ENCODE data around the gene MACROD2.

MACROD2 gene

DNA sequence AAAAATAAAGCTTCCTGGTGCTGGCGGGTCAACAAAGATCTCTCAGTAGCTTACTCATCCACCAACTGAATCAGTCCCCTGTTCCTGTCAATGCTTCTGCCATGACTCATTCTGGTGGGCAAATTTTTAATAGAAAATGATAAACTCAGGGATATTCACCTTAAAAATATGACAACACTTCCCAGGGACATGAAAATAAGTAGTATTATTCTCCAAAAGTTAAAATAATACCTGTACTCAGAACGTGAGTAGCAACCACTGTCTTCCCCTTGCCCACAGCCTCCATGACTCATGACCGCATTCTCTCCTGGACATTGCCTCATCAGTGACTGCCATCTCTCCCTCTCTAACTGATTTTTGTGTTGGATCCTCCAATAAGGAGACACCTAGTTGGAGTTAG is 2025.7 kb downstream of the MACROD2 start:
- DNase-seq, result no peak

DNA sequence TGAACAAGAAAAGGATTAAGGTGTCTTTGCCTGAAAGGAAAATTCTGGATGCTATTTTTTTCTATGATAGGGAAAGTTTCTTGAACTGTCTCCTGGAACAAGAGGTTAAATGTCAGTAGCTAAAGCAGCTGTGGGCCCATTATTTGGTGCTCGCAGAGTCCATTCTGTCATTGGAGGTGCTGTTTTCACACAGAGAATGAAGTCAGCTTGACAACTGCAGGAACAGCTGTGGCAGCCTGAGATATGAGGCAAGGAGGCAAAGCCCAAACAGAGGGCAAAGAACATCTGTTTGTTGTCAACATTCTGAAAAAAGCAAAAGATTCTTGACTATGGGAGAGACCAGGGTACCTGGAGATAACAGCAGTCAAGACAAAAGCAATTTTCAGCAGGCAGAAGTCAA is 2029.8 kb downstream of the MACROD2 start:
- no peak for DNase-seq

DNA sequence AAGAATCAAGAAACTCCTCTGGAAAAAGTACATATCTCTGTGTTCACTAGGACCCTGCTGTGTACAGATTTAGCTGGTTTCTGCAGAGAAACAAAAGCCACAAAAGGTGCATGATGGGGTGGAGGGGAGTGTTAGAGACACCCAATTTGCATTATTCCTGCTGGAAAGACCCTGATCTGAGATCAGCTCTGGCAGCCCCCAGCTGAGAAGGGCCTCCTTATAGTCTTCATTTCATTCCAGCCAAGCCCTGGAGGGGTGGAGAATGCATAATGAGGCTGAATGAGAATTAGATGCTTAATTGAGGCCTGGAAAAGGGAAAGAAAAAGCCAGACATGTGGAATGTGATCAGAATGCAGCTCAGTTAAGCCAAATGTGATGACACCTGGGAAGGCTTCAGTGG is 2032.4 kb downstream of the MACROD2 start:
- DNase-seq, result no peak

GRCh38 chr20:16028923-16029322 is 2033.6 kb downstream of the MACROD2 start:
- DNase-seq, result no peak

DNA sequence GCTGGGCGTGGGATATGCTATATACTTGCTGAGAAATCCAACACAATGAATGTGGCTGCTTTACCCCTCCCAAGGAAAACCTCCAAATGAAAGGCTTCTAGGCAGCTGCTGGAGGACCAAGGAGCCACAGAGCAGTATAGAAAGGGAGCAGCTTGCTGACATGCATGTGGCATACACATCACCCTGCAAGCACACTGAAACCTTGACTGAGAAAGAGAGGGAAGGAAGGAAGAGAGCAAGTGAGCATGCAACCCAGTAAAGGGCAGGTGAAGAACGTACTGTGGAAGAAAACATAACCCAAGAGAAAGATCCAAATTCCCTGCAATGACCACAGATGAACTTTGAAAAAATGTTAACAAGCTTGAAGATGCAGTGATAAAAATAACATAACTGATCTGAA is 2034.9 kb downstream of the MACROD2 start:
- DNase-seq, result no peak

GRCh38 chr20:16035576-16035975 is 2040.3 kb downstream of the MACROD2 start:
- DNase-seq, result no peak

GRCh38 chr20:16036331-16036730 is 2041.0 kb downstream of the MACROD2 start:
- no peak for DNase-seq

DNA sequence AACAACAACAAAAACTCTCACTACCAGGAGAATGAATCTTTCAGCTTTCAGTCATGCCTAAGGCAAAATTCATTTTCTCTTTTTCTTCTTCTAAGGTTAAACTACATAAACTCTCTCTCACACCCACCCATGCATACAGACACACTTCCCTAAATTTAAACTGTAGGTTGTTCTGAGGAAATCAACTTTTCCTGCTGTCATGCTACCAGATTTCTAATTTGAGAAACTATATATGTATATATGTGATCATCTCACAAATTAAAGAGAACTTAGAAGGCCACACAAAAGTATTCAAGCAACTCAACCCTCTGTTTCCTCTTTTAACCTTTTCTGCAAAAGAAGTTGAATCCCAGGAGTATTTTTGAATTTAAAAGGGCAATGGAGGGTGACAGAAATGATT is 2045.4 kb downstream of the MACROD2 start:
- peak in 1 of 2 donors; percentile 80 for DNase-seq

DNA sequence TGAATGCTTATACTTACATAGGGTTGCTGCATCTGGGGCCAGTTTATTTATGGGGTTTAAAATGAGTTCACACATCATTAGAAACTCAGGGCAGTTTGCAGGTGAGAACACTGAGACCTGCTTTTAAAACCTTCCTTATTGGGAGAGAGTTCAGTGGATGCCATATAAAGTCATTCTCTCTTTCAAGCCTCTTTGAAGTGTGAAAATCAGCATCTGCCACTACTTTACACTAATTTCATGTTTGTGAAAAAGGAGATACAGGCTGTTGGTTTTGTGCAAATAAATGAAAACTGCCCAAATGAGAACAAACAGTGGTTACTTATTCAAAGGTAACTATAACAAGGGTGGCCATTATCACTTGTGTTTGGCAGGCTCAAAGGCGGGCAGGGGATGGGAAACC is 2047.4 kb downstream of the MACROD2 start:
- no peak for DNase-seq

GRCh38 chr20:16043931-16044330 is 2048.6 kb downstream of the MACROD2 start:
- peak in 1 of 2 donors; percentile 85 for DNase-seq

DNA sequence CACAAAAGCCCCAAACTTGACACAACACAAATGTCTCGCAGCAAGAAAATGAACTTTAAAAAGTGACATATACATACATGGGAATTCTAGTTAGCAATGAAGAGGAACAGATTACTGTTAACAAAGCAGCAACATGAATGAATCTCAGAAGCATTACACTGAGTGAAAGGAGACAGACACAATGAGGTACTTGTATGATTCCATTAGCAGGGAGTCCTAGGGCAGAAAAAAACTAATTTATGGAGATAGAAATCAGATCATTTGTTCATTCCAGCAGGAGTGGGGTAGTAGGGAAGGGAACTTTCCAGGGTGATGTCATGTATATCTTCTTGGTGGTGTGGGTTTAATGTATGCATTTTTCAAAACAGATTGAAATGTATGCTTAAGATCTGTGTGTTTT is 2053.6 kb downstream of the MACROD2 start:
- DNase-seq, result no peak

DNA sequence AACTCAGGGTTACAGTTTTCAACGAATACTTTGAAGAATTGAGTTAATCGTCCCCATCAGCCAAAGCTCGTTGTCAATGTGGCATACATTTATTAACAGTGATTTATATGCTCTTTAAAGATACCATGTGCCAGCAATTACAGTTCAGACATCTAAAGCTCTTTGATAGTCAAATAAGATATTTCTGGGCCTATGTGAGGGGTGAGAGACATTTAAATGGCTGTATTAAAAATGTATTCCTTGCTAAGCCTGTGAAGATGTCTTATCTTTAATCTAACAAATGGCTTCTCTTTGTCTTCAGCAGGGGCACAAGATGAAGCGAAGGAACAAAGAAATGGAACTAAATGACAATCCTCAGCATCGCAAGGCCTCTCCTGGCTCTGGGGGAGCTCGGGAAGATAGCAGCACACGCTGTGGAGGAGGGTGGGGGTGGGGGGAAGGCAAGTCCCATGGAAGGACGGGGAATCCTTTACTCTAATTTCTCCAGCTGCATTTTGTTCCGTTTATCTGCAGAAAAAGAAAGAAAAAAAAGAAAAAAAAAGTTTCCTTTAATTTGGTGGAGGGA is 2054.3 kb downstream of the MACROD2 start:
- DNase-seq, result no peak

DNA sequence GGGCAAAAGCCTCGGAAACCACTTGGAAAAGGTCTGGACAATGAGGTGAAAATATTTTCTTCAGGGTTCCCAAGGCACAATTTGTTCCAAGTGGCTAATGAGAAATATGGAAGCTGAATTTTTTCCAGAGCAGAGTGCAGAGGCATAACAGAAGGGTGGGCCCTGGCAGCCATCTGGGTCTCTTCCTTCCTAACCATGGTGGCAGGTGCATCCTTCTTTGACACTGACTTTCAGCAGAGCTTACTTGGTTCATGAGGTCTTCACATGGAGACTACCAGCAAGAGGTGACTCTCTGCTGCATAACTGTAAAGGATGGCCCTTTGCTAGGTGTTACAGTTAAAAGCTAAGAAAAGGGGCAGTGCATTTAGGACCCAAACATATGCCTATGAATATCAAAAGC is 2055.1 kb downstream of the MACROD2 start:
- peak in 1 of 2 donors; percentile 67 for DNase-seq

DNA sequence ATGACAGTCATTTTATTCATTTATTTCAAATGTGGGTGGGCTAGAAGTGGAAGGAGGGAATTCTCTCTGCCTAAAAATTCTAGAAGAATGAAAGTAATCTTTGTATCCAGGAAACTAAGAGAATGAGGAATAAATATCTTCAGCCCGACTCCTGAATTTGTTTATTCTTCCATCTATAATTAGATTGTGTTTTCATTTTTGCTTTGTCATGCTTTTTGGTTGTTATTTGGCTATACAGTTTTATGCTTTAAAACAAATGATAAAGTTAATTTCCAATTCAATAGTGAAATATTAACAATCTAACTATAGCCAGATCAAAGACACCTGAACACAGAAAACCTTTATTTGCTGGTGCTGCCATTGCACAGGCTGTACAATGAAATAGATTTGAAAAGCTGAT is 2056.7 kb downstream of the MACROD2 start:
- no peak for DNase-seq

DNA sequence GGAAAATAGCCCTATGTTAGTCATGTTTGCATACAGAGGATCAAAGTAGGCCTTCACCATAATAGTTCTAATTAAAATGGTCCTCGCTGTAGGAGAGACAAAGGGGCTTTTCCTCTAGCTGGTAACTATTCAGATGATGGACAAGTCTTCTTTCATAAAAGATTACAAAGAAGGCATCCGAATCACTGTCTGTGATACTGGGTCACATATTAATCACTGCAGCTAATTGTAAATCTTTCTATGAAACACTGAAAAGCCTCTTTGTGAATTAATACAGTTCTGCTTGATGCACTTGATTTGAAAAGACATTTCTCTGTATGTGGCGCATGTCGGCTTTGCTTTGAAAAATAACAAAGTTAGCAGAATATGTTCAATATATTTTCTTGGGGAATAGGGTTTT is 2057.1 kb downstream of the MACROD2 start:
- DNase-seq, result no peak

GRCh38 chr20:16054985-16055384 is 2059.7 kb downstream of the MACROD2 start:
- DNase-seq, result peak in 1 of 2 donors; percentile 52

DNA sequence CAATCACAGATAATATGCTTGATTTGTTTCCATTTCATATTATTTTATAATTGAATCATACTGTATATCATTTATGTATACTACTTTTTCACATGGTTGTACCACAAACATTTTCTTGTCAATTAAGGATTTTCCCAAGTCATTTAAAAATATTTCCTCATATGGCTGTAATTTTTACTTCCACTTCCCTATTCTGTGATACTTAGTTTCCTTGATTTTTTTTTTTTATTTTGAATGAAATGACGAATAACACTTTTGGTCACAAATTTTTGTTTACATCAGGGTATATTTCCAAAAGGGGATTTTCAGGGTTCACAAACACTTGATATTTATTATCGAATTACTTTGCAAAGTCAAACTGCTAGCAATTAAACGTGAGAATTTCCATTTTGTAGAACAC is 2062.3 kb downstream of the MACROD2 start:
- no peak for DNase-seq

DNA sequence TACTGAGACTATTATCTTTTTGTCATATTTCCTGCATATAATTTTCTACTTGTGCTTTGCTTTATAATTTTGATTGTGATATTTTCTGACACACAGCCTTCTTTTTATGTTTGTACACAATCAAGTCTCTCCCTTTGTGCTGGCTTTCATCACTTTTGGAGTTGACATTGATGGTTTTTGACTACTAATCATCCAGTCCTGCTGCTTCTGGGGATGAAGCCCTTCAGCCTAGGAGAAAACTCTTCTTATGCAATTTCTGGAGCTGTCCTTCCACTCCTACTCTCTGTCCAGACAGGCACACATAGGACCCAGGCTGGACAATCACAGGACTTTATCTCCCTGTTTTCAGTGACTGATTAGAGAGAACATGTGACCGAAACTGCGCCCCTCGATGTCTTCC is 2063.0 kb downstream of the MACROD2 start:
- DNase-seq, result no peak

DNA sequence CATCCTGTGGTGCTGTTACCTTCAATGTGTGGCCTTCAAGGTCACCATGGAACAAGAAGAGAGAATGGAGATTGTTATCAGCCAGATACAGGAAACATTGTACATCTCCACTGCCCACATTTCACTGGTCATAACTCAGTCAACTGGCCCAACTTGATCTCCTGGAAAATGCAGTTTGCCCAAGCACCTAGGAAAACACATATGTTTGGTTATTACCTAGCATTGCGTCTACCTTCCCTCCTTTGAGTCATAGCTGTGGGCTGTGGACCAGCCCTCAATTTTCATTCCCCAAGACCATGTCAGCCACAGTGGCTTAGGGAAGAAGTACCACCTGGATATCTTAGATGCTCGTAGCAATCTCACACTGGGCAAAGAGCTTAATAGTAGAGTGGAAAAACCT is 2064.5 kb downstream of the MACROD2 start:
- DNase-seq, result no peak

DNA sequence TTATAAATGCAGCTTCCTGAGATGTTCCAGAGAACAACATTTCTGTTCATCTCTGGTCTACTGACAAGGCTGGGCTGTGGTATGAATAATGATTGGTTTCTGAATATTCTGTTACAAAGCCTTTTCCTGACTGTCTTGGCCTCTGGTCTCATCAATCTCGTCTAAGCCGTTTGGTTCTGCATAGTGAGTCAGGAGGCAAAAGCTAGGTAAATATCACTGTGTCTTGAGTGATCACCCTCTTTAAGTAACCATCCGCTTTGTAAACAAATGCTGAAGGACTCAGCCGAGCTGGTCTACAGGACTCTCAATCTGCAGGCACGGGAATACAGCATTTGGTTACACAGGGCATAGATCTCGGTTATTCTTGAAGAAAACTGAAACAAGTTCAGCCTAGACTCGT is 2066.0 kb downstream of the MACROD2 start:
- no peak for DNase-seq

DNA sequence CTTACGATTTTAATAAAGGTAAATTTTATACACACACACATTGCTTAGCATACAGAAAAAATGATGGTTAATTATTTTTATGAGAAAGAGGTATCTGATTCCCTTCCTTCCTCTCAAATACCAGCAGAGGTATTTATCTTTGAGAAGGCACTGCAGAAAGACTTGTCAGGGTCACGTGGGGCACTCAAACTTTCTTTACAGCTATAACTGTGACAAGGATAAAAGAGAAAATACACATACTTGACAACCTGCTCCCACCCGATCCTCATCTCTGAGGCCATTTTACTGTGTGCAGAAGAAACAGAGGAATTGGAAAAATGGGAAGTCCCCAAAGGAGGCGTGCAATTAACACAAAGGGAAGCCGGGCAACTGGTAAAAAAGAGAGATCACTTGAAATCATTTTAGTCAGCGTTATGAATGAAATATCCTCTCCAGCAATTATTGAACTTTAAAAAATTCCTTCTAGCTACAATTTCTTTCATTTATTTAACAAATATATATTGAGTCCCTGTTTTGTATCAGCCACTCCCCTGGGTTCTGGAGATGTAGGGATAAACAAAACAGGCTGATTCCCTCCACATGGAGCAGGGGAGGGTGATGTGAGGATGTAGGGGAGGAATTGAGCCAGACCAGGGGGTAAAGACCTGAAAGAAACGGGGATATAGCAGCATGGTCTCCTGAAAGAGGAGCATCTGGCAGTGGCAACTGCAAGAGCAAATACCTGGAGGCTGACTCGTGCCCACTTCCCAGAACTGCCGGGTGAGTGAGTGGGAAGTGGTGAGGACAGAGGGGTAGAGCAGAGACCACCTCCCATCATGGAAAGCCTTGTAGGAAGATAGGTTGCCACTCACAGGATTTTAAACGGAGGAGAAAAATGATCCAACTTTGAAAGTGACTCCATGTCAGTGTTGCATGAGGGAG is 2067.6 kb downstream of the MACROD2 start:
- DNase-seq, result no peak

DNA sequence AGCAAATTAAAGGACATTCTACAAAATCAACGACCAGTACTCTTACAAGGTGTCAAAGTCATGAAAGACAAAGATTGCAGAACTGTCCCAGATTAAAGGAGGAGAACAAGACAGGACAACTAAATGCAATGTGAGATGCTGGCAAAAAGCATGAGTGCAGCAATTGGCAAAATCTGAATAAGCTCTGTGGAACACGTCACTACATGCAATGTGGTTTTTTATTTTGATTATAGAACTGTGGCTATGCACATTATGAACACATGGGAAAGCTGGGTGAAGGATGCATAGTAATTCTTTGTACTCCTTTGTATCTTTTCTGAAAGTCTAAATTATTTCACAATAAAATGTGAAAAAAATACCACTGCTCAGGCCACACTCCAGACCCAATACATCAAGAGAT is 2068.6 kb downstream of the MACROD2 start:
- DNase-seq, result no peak

GRCh38 chr20:16064989-16065707 is 2069.8 kb downstream of the MACROD2 start:
- DNase-seq, result no peak

DNA sequence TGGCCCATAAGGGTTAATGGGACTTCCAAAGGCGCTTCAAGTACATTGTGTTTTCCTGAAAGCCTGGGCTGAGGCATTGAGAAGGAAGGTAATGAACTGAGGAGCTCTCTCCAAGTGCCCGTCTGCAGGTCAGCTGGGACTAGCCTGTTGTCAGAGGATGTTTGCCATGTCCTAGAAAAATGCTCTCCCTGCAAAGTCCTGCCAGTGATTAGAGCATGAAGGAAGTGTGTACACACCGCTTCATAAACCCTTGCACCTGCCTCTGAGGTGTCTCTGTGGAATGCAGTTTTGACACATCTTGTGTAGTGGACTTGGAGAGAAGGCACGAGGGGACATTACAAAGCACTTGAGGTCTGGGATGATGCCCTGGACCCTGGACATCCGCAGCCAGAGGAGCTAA is 2071.3 kb downstream of the MACROD2 start:
- no peak for DNase-seq
